GM06990 (cell line): ENCODE measurements around the gene SMS.

Experiments
- DNase-seq: peaks from one replicate; pipeline ENCODE4 v3.0.0-alpha.2; 2011; ENCODE audit not compliant: insufficient read length; ENCODE audit errors: extremely low read depth
- H3K27me3 ChIP-seq: replicated peaks from 2 replicates; pipeline ENCODE4 v1.6.0; 2011; ENCODE audit warnings: low read length; ENCODE audit not compliant: control insufficient read depth, insufficient read depth
- H3K36me3 ChIP-seq: 2 replicates; pipeline ENCODE4 v1.5.1; 2011; ENCODE audit warnings: low read length; ENCODE audit not compliant: control insufficient read depth, insufficient read depth
- H3K4me3 ChIP-seq: replicated peaks from 2 replicates; pipeline ENCODE4 v1.5.1; 2011; ENCODE audit warnings: low read depth, mild to moderate bottlenecking, control low read depth, low read length
- TF ChIP-seq, protein P1 (sequence below): IDR thresholded peaks from 2 replicates; pipeline ENCODE4 v1.5.1; 2011; ENCODE audit warnings: low read length, control low read depth, mild to moderate bottlenecking, inconsistent platforms; ENCODE audit not compliant: insufficient read depth, poor library complexity, severe bottlenecking

Gene SMS

GRCh38 chrX:21955403-21956189 is 15.1 kb downstream of the SMS start:
- Histone ChIP-seq H3K27me3 (no peaks in the 10 kb centered on the region), H3K36me3 (no peaks in the 10 kb centered on the region; the same call in 1 of the 2 replicates), H3K4me3 (no peak overlapping the region)
- TF ChIP-seq, protein P1, sequence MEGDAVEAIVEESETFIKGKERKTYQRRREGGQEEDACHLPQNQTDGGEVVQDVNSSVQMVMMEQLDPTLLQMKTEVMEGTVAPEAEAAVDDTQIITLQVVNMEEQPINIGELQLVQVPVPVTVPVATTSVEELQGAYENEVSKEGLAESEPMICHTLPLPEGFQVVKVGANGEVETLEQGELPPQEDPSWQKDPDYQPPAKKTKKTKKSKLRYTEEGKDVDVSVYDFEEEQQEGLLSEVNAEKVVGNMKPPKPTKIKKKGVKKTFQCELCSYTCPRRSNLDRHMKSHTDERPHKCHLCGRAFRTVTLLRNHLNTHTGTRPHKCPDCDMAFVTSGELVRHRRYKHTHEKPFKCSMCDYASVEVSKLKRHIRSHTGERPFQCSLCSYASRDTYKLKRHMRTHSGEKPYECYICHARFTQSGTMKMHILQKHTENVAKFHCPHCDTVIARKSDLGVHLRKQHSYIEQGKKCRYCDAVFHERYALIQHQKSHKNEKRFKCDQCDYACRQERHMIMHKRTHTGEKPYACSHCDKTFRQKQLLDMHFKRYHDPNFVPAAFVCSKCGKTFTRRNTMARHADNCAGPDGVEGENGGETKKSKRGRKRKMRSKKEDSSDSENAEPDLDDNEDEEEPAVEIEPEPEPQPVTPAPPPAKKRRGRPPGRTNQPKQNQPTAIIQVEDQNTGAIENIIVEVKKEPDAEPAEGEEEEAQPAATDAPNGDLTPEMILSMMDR = no peak
- DNase-seq = no peak

- H3K27me3 ChIP-seq = no peaks in the 10 kb centered on the region
- DNase-seq = no peak
- no peak overlapping the region for H3K4me3 ChIP-seq
- TF ChIP-seq, protein P1 = no peak
- H3K36me3 ChIP-seq = no peaks in the 10 kb centered on the region; the same call in 1 of the 2 replicates
Measured at GRCh38 chrX:21956783-21957182, 16.3 kb downstream of the SMS start.

DNA sequence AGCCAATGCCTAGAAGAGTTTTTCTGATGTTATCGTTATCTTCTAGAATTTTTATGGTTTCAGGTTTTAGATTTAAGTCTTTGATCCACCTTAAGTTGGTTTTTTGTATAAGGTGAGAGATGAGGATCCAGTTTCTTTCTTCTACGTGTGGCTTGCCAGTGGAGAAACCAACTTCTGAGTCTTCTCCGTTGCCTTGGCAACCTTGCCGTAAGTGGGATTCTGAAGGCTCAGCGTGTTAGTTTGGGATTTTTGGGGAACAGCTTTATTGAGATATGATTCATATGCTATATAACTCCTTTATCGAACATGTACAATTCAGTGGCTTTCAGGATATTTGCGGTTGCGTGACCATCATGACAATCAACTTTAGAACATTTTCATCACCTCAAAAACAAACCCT is 17.7 kb downstream of the SMS start:
- Histone ChIP-seq H3K36me3 (no peaks in the 10 kb centered on the region; the same call in 1 of the 2 replicates), H3K4me3 (no peak overlapping the region), H3K27me3 (no peaks in the 10 kb centered on the region)
- TF ChIP-seq, protein P1 = no peak
- DNase-seq = no peak

DNA sequence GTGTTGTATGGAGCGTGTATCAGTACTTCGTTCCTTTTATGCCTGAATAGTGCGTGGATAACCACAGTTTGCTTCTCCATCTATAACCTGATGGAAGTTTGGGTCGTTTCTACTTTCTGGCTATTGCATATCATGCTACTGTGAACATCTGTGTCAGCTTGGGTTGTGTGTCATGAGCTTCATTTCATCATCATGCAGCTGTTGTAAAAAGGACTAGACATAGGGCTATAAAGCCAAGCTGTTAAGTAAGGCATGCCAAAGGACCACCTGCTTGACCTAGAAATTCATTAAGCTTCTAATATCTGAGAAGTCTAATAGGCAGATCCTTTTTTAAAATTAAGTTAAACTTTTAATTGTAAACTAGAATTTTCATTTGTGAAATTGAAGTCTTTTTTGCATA is 18.4 kb downstream of the SMS start:
- no peaks in the 10 kb centered on the region for H3K27me3 ChIP-seq
- H3K36me3 ChIP-seq = no peaks in the 10 kb centered on the region; the same call in 1 of the 2 replicates
- TF ChIP-seq, protein P1 = no peak
- no peak overlapping the region for H3K4me3 ChIP-seq
- no peak for DNase-seq

- Histone ChIP-seq H3K4me3 (no peak overlapping the region), H3K36me3 (no peaks in the 10 kb centered on the region; the same call in 1 of the 2 replicates), H3K27me3 (no peaks in the 10 kb centered on the region)
- DNase-seq = no peak
- TF ChIP-seq, protein P1 = no peak
Measured at GRCh38 chrX:21959362-21960051, 19.0 kb downstream of the SMS start.
